OCI-LY7 (cell line): ENCODE results near the gene HYLS1.

ENCODE experiments used
- EZH2phosphoT487 ChIP-seq: fragments of 200-600 bp; sonication (generic); IDR thresholded peaks from 2 replicates; pipeline ENCODE4 v1.6.1; 2018; ENCODE audit warnings: low read depth, borderline replicate concordance, mild to moderate bottlenecking, mixed run types, antibody characterized with exemption, low read length, moderate library complexity, mixed read lengths
- TF ChIP-seq, protein P1 (sequence below): fragments of 200-600 bp; sonication (generic); conservative IDR thresholded peaks from 2 replicates; pipeline ENCODE4 v1.5.1; 2014; ENCODE audit warnings: mild to moderate bottlenecking, antibody characterized with exemption, low read length, moderate library complexity, mixed read lengths

DNA sequence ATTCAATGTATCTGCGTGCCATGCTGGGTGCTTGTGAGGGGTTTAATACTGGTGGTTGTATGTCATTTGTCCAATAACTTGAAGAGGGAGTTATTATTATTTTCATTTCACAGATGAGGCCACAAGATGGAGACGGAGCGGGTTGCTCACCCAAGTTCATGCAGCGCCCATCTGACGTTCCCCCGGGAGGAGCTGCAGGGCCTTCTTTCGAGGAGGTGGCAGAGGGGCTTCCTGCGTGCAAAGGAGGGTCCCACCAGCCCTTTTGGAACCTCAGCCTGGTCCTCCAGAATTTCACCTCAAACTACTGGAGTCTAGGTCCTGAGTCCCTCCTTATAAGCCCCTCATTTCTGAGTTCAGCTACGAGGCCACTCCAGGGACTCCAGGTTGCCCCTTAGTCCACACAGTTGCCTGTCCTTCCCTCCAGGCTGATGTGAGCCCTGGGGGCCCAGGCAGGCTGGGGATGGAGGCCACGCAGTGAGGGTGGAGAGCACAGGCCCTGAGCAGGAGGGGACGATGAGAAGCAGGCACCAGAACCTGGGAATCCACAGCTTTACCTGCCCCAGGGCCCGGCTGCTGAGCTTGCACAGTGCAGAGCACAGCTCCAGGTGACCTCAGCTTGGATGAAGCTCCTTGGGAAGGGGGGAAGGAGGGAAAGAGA is 55.4 kb downstream of the HYLS1 start:
- no peak for TF ChIP-seq EZH2phosphoT487
- TF ChIP-seq, protein P1, sequence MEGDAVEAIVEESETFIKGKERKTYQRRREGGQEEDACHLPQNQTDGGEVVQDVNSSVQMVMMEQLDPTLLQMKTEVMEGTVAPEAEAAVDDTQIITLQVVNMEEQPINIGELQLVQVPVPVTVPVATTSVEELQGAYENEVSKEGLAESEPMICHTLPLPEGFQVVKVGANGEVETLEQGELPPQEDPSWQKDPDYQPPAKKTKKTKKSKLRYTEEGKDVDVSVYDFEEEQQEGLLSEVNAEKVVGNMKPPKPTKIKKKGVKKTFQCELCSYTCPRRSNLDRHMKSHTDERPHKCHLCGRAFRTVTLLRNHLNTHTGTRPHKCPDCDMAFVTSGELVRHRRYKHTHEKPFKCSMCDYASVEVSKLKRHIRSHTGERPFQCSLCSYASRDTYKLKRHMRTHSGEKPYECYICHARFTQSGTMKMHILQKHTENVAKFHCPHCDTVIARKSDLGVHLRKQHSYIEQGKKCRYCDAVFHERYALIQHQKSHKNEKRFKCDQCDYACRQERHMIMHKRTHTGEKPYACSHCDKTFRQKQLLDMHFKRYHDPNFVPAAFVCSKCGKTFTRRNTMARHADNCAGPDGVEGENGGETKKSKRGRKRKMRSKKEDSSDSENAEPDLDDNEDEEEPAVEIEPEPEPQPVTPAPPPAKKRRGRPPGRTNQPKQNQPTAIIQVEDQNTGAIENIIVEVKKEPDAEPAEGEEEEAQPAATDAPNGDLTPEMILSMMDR, result no peak
